HUDEP-2 (cell line): ENCODE results near the gene B4GALT3.
"Not testable (repeated sequence)": the region's sequence is repeated elsewhere in the genome, so short reads cannot be mapped to it uniquely, and the experiment has no call there.

ENCODE experiments used
- DNase-seq, 76 experiments: peaks; one replicate each; lab custom pipeline; 2025; ENCODE audit not compliant: unreplicated experiment in 76 of 76; lab: John Stamatoyannopoulos, UW

Gene B4GALT3

GRCh38 chr1:161177112-161177935, at the start of gene B4GALT3:
Gene B4GALT3, minus strand, starts transcription at chr1:161177507. Its CDS starts 1,447 bp downstream, at chr1:161176060.
- DNase-seq, result peak; percentile 13 to 96 (median 82)

DNA sequence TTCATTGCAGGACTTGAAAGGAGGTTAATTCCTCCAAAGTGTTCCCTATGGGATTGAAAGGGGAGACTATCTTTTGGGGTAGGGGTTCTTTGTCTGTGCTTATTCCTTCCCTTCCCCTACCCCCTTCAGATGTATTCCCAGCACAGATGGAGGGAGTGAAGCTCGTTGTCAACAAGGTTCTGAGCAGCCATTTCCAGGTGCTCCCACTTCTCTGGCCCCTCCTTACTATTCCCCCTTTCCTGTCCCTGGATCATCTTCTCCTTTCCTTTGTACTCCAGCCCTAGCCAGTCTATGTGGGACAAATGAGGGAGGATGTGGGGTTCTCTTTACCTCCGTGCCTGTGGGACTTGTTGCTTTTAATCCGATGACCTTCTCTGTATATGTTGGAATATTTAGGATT, 49.5 kb upstream of the B4GALT3 start:
- no peak for DNase-seq

DNA sequence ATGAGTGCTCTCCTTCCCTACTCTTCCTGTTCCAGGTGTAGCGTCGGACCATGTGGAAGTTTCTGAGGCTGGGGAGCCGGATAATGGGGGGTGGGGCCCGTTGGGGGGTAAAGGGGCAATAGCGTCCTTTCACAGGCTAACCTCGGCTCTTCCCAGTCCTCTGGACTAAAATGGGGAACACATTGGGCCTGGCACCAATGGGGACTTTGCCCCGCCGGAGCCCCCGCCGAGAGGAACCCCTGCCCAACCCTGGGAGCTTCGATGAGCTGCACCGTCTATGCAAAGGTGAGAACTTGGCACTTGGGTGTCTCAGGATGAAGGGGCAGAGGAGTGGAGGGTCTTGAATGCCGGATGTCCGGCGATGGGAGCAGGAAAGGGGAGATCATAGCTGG, 49.0 kb upstream of the B4GALT3 start:
- DNase-seq, result peak in 4 of 76 experiments; percentile 13 to 36 (median 24)

- peak; percentile 31 to 99 (median 91) for DNase-seq
These were observed 48.4 kb upstream of the B4GALT3 start, which contains the start of gene TOMM40L for GRCh38 chr1:161225534-161226319. Gene TOMM40L, plus strand, starts transcription at chr1:161226060. Its CDS starts 430 bp downstream, at chr1:161226490.

GRCh38 chr1:161225178-161225533, 47.8 kb upstream of the B4GALT3 start:
- peak in 1 of 76 experiments; percentile 47 for DNase-seq

- DNase-seq, result not testable (repeated sequence)
These were observed 47.4 kb upstream of the B4GALT3 start for GRCh38 chr1:161224695-161225087.

DNA sequence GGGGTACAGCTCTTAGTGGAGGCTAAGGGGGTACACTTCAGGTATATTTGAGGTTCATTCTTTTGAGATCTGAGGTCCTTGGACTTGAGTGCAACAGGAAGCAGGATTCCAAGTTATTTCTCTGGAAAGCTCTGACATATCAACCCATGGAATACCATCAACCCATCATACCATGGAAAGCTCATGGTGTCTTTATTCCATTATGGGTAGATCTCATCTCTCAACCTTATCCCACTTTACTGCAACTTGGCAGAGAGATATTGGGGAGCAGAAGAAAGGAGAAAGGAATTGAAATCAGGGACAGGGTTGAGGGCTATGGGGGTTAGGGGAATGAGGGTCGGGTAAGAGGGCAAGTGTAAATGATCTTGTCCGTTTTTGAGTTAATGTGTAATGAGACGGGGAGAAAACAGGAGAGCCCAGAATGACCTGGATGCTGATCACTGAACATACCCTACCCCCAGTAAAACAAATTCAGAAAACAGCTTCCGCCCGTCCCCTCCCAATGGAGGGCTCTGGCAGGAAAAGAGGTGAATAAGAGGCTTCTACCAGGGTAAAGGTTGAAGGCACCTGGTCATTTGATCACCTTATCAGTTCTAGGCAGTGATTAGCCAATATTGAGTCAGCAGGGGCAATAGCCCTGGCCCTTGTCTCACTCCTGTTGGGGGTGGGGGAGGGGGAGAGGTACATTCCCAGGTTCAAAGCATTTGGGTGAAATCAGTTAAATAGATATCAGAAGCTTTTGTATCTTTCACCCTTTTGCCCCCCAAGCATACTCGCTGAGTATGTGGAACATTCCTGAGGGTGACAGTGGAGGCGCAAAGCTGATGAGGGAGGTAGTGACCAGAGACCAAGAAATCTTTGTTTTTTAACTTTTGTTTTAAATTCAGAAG, 46.7 kb upstream of the B4GALT3 start:
- no peak for DNase-seq

DNA sequence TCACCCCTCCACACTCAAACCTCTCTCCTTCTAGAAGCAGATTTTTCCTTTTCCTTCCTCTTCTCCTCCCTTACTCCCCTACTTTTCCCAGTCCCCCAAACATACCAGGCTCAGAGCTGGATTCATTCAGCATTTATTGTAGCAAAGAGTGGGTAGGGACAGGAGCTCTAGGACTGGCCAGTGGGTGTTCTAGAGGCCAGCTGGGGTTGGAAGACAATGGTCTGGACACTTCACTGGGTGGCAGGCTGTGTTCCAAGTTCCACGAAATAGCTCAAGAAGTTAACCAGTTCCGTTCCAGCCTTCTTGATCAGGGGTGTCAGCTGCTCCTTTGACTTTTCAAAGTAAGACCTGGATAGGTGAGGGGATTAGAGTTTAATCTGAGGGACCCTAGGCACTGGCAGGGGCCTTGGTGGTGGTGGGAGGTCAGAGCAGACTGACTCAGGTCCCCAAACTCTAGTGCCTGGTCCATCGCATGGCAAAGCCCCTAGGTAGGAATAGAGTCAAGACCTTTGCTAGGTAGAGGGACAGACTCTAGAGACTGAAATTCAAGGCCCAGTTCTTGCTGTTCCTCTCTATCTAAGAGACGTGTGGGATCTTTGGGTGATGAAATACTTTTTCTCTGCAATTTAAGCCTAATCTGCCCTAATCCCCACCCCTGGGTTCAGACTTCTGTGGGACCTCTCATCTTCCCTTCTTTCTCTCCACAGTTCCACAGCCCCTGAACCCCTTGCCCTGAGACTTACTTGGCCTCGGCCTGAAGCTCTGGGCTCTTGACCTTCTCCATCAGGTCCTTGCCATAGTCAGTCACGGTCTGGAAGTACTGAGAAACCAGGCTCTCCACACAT, 45.1 kb upstream of the B4GALT3 start:
- DNase-seq, result no peak

DNA sequence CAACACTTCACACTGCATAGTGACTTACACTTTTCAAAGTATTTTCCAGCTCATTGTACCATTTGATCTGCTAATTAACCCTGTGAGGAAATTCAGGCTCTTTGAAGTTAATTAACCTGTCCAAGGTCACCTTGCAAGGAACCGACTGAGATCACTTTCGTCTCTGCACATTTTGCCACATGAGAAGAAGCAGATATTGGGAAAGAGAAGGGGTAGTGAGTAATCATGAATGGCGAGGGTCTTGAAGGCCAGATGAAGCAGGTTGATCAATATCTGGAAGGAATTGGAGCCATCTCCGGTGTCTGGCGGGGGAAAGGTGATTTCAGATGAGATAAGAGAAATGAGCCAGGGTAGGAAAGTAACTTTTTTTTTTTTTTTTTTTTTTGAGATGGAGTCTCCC, 42.7 kb upstream of the B4GALT3 start:
- no peak for DNase-seq

GRCh38 chr1:161219078-161219892, 42.0 kb upstream of the B4GALT3 start:
- DNase-seq, result no peak

DNA sequence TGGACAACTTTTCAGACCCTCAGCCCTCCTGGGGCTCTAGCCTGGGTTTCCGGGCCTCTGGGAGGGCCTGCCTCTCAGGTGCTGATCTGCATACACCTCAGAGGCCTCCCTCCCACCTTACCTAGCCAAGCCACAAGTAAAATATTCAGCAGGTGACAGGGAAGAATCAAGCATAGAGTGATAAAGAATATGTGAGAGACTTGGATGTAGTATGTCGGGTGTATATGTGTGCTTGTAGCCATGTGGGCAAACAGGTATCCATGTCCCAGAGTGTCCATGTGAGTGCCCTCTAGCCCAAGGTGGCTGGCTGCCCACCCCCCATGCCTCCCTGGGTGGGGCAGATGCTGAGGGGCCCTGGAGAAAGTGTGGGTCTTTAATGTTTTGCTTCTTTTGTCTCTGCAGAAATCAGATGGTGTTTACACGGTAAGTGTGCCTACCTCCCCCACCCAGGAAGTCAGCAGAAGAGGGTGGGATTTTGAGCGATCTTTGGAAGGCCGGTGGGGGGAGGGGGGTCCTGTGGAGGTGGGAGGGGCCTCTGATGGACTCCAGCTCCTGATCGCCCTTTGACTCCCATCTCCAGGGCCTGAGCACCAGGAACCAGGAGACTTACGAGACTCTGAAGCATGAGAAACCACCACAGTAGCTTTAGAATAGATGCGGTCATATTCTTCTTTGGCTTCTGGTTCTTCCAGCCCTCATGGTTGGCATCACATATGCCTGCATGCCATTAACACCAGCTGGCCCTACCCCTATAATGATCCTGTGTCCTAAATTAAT, 41.2 kb upstream of the B4GALT3 start:
- peak in 13 of 76 experiments; percentile 37 to 100 (median 84) for DNase-seq

DNA sequence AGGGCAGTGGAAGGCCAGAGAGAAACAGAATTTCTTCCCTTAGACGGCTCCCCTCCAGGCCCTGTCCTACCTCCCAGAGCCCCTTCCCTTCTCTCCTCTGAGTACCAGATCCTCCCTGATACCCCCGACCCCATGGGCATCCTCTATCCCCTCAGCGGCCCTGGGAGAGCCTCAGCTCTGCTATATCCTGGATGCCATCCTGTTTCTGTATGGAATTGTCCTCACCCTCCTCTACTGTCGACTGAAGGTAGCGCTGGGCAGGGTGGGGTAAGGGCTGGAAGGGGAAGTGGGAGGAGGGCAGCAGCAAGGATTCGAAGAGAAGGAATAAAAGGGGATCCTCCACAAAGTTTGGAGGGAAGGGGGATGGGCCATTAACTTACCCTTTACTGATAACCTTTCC, 40.5 kb upstream of the B4GALT3 start:
- DNase-seq, result no peak

GRCh38 chr1:161216945-161217712, 39.8 kb upstream of the B4GALT3 start:
- DNase-seq, result no peak

DNA sequence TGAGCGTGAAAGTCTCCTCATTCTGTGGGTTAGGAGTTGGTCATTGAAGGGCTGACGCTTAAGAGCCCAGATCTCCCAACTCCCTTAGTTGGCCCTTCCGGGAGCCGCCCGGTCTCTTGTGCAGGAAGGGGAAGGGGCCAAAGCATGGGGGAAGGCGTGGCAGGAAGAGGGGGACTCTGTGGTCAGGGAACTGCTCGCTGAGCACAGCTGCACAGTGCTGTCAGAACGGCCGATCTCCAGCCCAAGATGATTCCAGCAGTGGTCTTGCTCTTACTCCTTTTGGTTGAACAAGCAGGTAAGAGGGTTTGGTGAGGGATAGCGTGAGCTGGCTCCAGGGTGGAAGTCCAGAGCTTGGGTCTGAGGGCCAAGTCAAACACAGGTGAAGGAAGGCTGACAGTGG, 37.8 kb upstream of the B4GALT3 start, which contains the start of gene FCER1G:
Gene FCER1G (plus strand): TSS at position 220 of the 400 bp plus-strand sequence. CDS start 27 bp downstream, at position 247.
- DNase-seq, result no peak

DNA sequence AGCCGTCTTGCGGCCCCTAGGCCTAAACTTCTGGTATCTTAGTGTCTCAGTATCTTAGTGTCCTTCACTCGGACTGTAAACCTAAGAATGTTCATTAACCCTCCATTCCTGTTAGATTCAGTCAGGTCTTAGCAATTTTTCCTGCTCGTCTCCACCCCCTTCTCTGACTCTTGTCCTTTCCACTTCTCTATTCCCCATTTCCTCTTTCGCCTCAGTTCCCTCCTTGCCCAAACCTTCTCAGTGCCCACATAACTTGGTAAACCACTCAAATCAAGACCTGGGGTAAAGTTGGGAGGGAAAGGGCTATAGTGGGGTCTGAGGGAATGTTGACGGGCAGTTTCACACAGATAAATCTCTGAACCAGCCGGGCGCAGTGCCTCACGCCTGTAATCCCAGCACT, 37.1 kb upstream of the B4GALT3 start:
- DNase-seq, result no peak

DNA sequence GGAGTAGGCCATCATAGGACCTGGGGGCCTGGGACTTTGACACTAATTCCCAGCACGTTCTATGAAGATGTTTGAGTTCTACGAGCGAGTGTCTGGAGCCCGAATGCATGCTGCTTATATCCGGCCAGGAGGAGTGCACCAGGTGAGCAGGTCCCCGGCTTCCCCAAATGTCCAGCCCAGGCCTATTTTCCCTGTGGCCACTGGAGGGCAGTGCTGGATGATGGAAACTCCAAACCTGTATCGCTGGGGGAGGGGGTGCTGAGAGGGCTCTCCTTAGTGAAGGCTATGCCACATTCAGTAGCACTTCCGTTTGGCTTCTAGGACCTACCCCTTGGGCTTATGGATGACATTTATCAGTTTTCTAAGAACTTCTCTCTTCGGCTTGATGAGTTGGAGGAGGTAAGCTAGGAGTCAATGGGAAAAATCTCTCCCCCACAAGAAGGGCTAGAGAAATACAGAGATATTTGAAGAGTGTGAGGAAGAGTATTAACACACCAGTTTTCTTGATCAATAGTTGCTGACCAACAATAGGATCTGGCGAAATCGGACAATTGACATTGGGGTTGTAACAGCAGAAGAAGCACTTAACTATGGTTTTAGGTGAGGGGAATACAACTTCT, 32.6 kb upstream of the B4GALT3 start:
- peak in 58 of 76 experiments; percentile 6 to 74 (median 47) for DNase-seq

GRCh38 chr1:161207173-161207572, 29.9 kb upstream of the B4GALT3 start:
- no peak for DNase-seq
